ENCODE results near the gene TGFB2.

TGFB2 gene

GRCh38 chr1:218374401-218375353 lies 29.5 kb downstream of the TGFB2 start:
- H3K4me3 ChIP-seq (ENCODE audit: control insufficient read depth in 1 of 7, extremely low read depth in 1 of 7, insufficient read depth in 4 of 7, low read depth in 2 of 7, low read length in 6 of 7): no peak overlapping the region
- H3K4me1 ChIP-seq (ENCODE audit: control extremely low read depth in 1 of 4, control insufficient read depth in 4 of 4, insufficient read depth in 4 of 4, low read length in 3 of 4): peaks cover 0 to 7% (median 0%) of the 10 kb centered on the region in 4 experiments
- H3K27me3 ChIP-seq (replicated peaks in 2 of 5; ENCODE audit: control insufficient read depth in 4 of 5, insufficient read depth in 5 of 5, low read length in 4 of 5): peaks cover 0 to 18% (median 8%) of the 10 kb centered on the region in 5 experiments
- 100% methylated on average over 2 of the region's 7 CpGs for WGBS (ENCODE audit: insufficient coverage)
- ChIA-PET CTCF (no interaction called here), POLR2A (no interaction called here)
- no peak overlapping the region for H3K27ac ChIP-seq (ENCODE audit: insufficient read depth in 1 of 2, low read depth in 1 of 2, low read length in 2 of 2, poor library complexity in 1 of 2, severe bottlenecking in 2 of 2)
- H3K9me3 ChIP-seq (ENCODE audit: control extremely low read depth in 1 of 5, control insufficient read depth in 4 of 5, insufficient read depth in 2 of 5, low read depth in 1 of 5, low read length in 4 of 5): no peaks in the 10 kb centered on the region
- DNase-seq: no peak
- no peaks in the 10 kb centered on the region for H3K36me3 ChIP-seq (ENCODE audit: control insufficient read depth in 4 of 4, insufficient read depth in 4 of 4, low read length in 3 of 4)

- 88% methylated on average over 2 of the region's 2 CpGs for whole genome bisulfite sequencing (ENCODE audit: insufficient coverage)
- H3K9me3 ChIP-seq (ENCODE audit: control extremely low read depth in 1 of 5, control insufficient read depth in 4 of 5, insufficient read depth in 2 of 5, low read depth in 1 of 5, low read length in 4 of 5): no peaks in the 10 kb centered on the region
- H3K4me1 ChIP-seq (ENCODE audit: control extremely low read depth in 1 of 4, control insufficient read depth in 4 of 4, insufficient read depth in 4 of 4, low read length in 3 of 4): peaks cover 0 to 7% (median 0%) of the 10 kb centered on the region in 4 experiments
Measured at GRCh38 chr1:218376722-218377121, 31.6 kb downstream of the TGFB2 start.

GRCh38 chr1:218377143-218377660 lies 32.1 kb downstream of the TGFB2 start:
- Histone ChIP-seq H3K36me3 (ENCODE audit: control insufficient read depth in 4 of 4, insufficient read depth in 4 of 4, low read length in 3 of 4) (no peaks in the 10 kb centered on the region), H3K27ac (ENCODE audit: insufficient read depth in 1 of 2, low read depth in 1 of 2, low read length in 2 of 2, poor library complexity in 1 of 2, severe bottlenecking in 2 of 2) (no peak overlapping the region), H3K9me3 (ENCODE audit: control extremely low read depth in 1 of 5, control insufficient read depth in 4 of 5, insufficient read depth in 2 of 5, low read depth in 1 of 5, low read length in 4 of 5) (no peaks in the 10 kb centered on the region), H3K4me3 (ENCODE audit: control insufficient read depth in 1 of 7, extremely low read depth in 1 of 7, insufficient read depth in 4 of 7, low read depth in 2 of 7, low read length in 6 of 7) (no peak overlapping the region), H3K4me1 (ENCODE audit: control extremely low read depth in 1 of 4, control insufficient read depth in 4 of 4, insufficient read depth in 4 of 4, low read length in 3 of 4) (peaks cover 0 to 7% (median 0%) of the 10 kb centered on the region in 4 experiments), H3K27me3 (replicated peaks in 2 of 5; ENCODE audit: control insufficient read depth in 4 of 5, insufficient read depth in 5 of 5, low read length in 4 of 5) (peaks cover 0 to 26% (median 14%) of the 10 kb centered on the region in 5 experiments)
- ChIA-PET POLR2A (no interaction called here), CTCF (interaction anchor here (0.9 kb wide), 1 partner anchor 54 kb away, joined by 3 read pairs; no protein-coding TSS in a partner anchor)
- 75% methylated on average over 2 of the region's 4 CpGs for WGBS (ENCODE audit: insufficient coverage)
- peak; percentile 53 to 83 (median 80) for DNase-seq

More at GRCh38 chr1:218376722-218377121, 31.6 kb downstream of the TGFB2 start:
- Histone ChIP-seq H3K27ac (ENCODE audit: insufficient read depth in 1 of 2, low read depth in 1 of 2, low read length in 2 of 2, poor library complexity in 1 of 2, severe bottlenecking in 2 of 2) (no peak overlapping the region), H3K27me3 (replicated peaks in 2 of 5; ENCODE audit: control insufficient read depth in 4 of 5, insufficient read depth in 5 of 5, low read length in 4 of 5) (peaks cover 0 to 21% (median 13%) of the 10 kb centered on the region in 5 experiments), H3K4me3 (ENCODE audit: control insufficient read depth in 1 of 7, extremely low read depth in 1 of 7, insufficient read depth in 4 of 7, low read depth in 2 of 7, low read length in 6 of 7) (no peak overlapping the region), H3K36me3 (ENCODE audit: control insufficient read depth in 4 of 4, insufficient read depth in 4 of 4, low read length in 3 of 4) (no peaks in the 10 kb centered on the region)
- no peak for DNase-seq
- ChIA-PET POLR2A (no interaction called here), CTCF (interaction anchor here (0.9 kb wide), 1 partner anchor 54 kb away, joined by 3 read pairs; no protein-coding TSS in a partner anchor)

GRCh38 chr1:218380125-218380977 lies 35.2 kb downstream of the TGFB2 start:
- ChIA-PET CTCF (no interaction called here), POLR2A (no interaction called here)
- 98% methylated on average over 7 of the region's 7 CpGs for WGBS (ENCODE audit: insufficient coverage)
- no peak overlapping the region for H3K27ac ChIP-seq (ENCODE audit: insufficient read depth in 1 of 2, low read depth in 1 of 2, low read length in 2 of 2, poor library complexity in 1 of 2, severe bottlenecking in 2 of 2)
- no peak for DNase-seq
- H3K4me3 ChIP-seq (ENCODE audit: control insufficient read depth in 1 of 7, extremely low read depth in 1 of 7, insufficient read depth in 4 of 7, low read depth in 2 of 7, low read length in 6 of 7): no peak overlapping the region
- peaks cover 0 to 7% (median 0%) of the 10 kb centered on the region in 4 experiments for H3K4me1 ChIP-seq (ENCODE audit: control extremely low read depth in 1 of 4, control insufficient read depth in 4 of 4, insufficient read depth in 4 of 4, low read length in 3 of 4)
- no peaks in the 10 kb centered on the region for H3K36me3 ChIP-seq (ENCODE audit: control insufficient read depth in 4 of 4, insufficient read depth in 4 of 4, low read length in 3 of 4)
- peaks cover 0 to 27% (median 15%) of the 10 kb centered on the region in 5 experiments for H3K27me3 ChIP-seq (replicated peaks in 2 of 5; ENCODE audit: control insufficient read depth in 4 of 5, insufficient read depth in 5 of 5, low read length in 4 of 5)
- no peaks in the 10 kb centered on the region for H3K9me3 ChIP-seq (ENCODE audit: control extremely low read depth in 1 of 5, control insufficient read depth in 4 of 5, insufficient read depth in 2 of 5, low read depth in 1 of 5, low read length in 4 of 5)

GRCh38 chr1:218382261-218382660 lies 37.1 kb downstream of the TGFB2 start:
- Histone ChIP-seq H3K27me3 (replicated peaks in 2 of 5; ENCODE audit: control insufficient read depth in 4 of 5, insufficient read depth in 5 of 5, low read length in 4 of 5) (peaks cover 0 to 20% (median 13%) of the 10 kb centered on the region in 5 experiments), H3K4me1 (ENCODE audit: control extremely low read depth in 1 of 4, control insufficient read depth in 4 of 4, insufficient read depth in 4 of 4, low read length in 3 of 4) (peaks cover 0 to 3% (median 0%) of the 10 kb centered on the region in 4 experiments), H3K27ac (ENCODE audit: insufficient read depth in 1 of 2, low read depth in 1 of 2, low read length in 2 of 2, poor library complexity in 1 of 2, severe bottlenecking in 2 of 2) (no peak overlapping the region), H3K36me3 (ENCODE audit: control insufficient read depth in 4 of 4, insufficient read depth in 4 of 4, low read length in 3 of 4) (no peaks in the 10 kb centered on the region), H3K4me3 (ENCODE audit: control insufficient read depth in 1 of 7, extremely low read depth in 1 of 7, insufficient read depth in 4 of 7, low read depth in 2 of 7, low read length in 6 of 7) (no peak overlapping the region), H3K9me3 (ENCODE audit: control extremely low read depth in 1 of 5, control insufficient read depth in 4 of 5, insufficient read depth in 2 of 5, low read depth in 1 of 5, low read length in 4 of 5) (no peaks in the 10 kb centered on the region)
- 93% methylated on average over 3 of the region's 4 CpGs for WGBS (ENCODE audit: insufficient coverage)
- ChIA-PET POLR2A (interaction anchor here (0.6 kb wide), 1 partner anchor 141 kb away, joined by 3 read pairs; no protein-coding TSS in a partner anchor), CTCF (interaction anchor here (0.6 to 1.8 kb wide), 2 partner anchors 9 to 1585 kb away, joined by 3 to 4 read pairs; no protein-coding TSS in a partner anchor)
- DNase-seq: no peak

GRCh38 chr1:218383051-218383450 lies 37.9 kb downstream of the TGFB2 start:
- ChIA-PET CTCF (interaction anchor here (1.8 kb wide), 1 partner anchor 10 kb away, joined by 4 read pairs; no protein-coding TSS in a partner anchor), POLR2A (interaction anchor here (0.6 kb wide), 1 partner anchor 36 kb away, joined by 4 read pairs; no protein-coding TSS in a partner anchor)
- no peaks in the 10 kb centered on the region for H3K9me3 ChIP-seq (ENCODE audit: control extremely low read depth in 1 of 5, control insufficient read depth in 4 of 5, insufficient read depth in 2 of 5, low read depth in 1 of 5, low read length in 4 of 5)
- no peak for DNase-seq
- H3K36me3 ChIP-seq (ENCODE audit: control insufficient read depth in 4 of 4, insufficient read depth in 4 of 4, low read length in 3 of 4): no peaks in the 10 kb centered on the region
- H3K4me1 ChIP-seq (ENCODE audit: control extremely low read depth in 1 of 4, control insufficient read depth in 4 of 4, insufficient read depth in 4 of 4, low read length in 3 of 4): no peaks in the 10 kb centered on the region
- WGBS (ENCODE audit: insufficient coverage): 91% methylated on average over 2 of the region's 2 CpGs
- H3K4me3 ChIP-seq (ENCODE audit: control insufficient read depth in 1 of 7, extremely low read depth in 1 of 7, insufficient read depth in 4 of 7, low read depth in 2 of 7, low read length in 6 of 7): no peak overlapping the region
- peaks cover 0 to 20% (median 13%) of the 10 kb centered on the region in 5 experiments for H3K27me3 ChIP-seq (replicated peaks in 2 of 5; ENCODE audit: control insufficient read depth in 4 of 5, insufficient read depth in 5 of 5, low read length in 4 of 5)
- H3K27ac ChIP-seq (ENCODE audit: insufficient read depth in 1 of 2, low read depth in 1 of 2, low read length in 2 of 2, poor library complexity in 1 of 2, severe bottlenecking in 2 of 2): no peak overlapping the region

Data from common myeloid progenitor, CD34-positive (primary cell).